HL-60 (cell line): Measurements from ENCODE around the gene MYO5B.

Experiments
- GABPA ChIP-seq: IDR thresholded peaks from 2 replicates; pipeline ENCODE4 v1.6.1; 2012; ENCODE audit warnings: low read depth
- REST ChIP-seq: IDR thresholded peaks from 2 replicates; pipeline ENCODE4 v1.6.1; 2012; ENCODE audit warnings: low read depth; ENCODE audit not compliant: insufficient replicate concordance
- SPI1 ChIP-seq: IDR thresholded peaks from 2 replicates; pipeline ENCODE4 v1.6.1; 2012; ENCODE audit warnings: low read depth, mild to moderate bottlenecking, borderline replicate concordance
- TF ChIP-seq, protein P1 (sequence below): IDR thresholded peaks from one replicate; pipeline ENCODE4 v1.5.1; 2011; ENCODE audit warnings: low read length, control low read depth, inconsistent platforms; ENCODE audit not compliant: insufficient read depth

DNA sequence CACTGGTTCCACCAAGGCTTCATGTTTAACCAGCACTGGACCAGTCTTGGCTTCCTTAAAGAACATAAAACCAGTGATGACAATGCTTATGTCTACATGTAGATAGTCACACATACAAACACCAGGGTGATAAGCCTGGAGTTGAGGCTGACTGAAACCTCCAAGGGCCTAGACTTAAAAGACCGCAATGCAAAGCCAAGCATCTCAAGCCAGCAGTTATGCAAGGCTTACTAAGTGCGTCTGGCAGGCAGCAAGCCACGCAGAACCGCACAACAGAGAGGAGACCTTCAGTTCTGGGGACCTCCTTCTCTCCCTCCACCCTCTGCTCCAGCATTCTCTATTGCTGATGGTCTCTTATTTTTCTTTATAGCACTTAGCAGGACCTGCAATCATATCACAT, 318.4 kb downstream of the MYO5B start:
- TF ChIP-seq, protein P1, sequence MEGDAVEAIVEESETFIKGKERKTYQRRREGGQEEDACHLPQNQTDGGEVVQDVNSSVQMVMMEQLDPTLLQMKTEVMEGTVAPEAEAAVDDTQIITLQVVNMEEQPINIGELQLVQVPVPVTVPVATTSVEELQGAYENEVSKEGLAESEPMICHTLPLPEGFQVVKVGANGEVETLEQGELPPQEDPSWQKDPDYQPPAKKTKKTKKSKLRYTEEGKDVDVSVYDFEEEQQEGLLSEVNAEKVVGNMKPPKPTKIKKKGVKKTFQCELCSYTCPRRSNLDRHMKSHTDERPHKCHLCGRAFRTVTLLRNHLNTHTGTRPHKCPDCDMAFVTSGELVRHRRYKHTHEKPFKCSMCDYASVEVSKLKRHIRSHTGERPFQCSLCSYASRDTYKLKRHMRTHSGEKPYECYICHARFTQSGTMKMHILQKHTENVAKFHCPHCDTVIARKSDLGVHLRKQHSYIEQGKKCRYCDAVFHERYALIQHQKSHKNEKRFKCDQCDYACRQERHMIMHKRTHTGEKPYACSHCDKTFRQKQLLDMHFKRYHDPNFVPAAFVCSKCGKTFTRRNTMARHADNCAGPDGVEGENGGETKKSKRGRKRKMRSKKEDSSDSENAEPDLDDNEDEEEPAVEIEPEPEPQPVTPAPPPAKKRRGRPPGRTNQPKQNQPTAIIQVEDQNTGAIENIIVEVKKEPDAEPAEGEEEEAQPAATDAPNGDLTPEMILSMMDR, result no peak
- TF ChIP-seq GABPA (no peak), SPI1 (no peak), REST (no peak)
